Stimulated activated CD8-positive, alpha-beta memory T cell treated with anti-CD3 and anti-CD28 coated beads, Interleukin-15, amount 100 ng/mL, for 24 hours (primary cell): ENCODE data around the gene ZNF776.
"Not testable (repeated sequence)": the region's sequence is repeated elsewhere in the genome, so short reads cannot be mapped to it uniquely, and the experiment has no call there.

Source experiments
- DNase-seq: peaks from one replicate; pipeline ENCODE4 v3.0.0-alpha.2; 2020; ENCODE audit warnings: low read depth

Gene ZNF776

GRCh38 chr19:57778336-57778735 is 31.7 kb downstream of the ZNF776 start:
- no peak for DNase-seq

DNA sequence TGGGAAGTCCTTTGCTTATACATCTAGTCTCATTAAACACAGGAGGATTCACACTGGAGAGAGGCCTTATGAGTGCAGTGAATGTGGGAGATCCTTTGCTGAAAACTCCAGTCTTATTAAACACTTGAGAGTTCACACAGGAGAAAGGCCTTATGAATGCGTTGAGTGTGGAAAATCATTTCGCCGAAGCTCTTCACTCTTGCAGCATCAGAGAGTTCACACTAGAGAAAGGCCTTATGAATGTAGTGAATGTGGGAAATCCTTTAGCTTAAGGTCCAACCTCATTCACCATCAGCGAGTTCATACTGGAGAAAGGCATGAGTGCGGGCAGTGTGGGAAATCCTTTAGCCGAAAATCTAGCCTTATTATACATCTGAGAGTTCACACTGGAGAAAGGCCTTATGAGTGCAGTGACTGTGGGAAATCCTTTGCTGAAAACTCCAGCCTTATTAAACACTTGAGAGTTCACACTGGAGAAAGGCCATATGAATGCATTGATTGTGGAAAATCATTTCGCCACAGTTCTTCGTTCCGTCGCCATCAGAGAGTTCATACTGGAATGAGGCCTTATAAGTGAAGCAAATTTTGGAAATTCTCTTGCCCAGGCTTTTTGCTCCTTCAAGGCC is 32.7 kb downstream of the ZNF776 start:
- no peak for DNase-seq

- no peak for DNase-seq
These were observed 39.7 kb downstream of the ZNF776 start for GRCh38 chr19:57786286-57786685.

- no peak for DNase-seq
These were observed 40.3 kb downstream of the ZNF776 start for GRCh38 chr19:57786906-57787305.

DNA sequence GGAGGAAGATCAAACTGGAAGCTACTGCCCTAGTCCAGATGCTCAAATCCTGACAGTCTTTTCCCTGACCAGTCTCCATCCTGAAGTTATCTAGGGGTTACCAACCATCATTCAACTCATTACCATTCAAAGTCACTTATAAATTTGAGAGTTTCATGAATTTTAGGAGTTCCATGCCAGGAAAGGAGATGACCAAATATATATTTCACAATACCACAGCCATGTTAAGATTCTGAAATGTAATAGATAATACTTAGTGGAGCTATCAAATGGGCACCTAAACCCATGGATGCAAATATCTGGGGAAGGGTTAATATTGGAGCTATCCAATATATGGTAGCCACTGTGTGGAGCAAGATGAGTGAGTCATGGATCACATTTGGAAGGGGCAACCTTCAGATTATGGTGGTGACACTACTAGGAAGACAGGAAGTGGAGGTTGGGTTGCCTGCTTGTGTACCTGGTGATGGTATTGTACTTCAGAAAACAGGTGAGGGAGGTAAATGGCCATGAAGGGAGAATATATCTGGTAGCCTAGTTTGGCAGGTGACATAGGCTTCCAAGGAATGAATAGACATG is 41.6 kb downstream of the ZNF776 start:
- no peak for DNase-seq

DNA sequence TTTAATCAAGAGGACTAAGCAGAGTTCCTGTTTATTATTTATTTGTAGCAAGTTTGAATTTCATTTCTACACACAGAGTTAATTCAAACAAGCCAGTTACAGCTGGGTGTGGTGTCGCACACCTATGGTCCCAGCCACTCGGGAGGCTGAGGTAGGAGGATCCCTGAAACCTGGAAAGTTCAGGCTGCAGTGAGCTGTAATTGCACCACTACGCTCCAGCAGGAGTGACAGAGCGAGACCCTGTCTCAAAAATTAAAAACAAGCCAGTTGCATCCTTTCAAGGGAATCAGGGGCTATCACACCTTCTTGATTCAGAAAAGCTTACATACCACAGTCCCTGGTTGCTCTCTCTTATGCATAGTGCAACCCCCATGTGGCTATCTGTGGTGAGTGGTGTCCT is 42.7 kb downstream of the ZNF776 start:
- no peak for DNase-seq

DNA sequence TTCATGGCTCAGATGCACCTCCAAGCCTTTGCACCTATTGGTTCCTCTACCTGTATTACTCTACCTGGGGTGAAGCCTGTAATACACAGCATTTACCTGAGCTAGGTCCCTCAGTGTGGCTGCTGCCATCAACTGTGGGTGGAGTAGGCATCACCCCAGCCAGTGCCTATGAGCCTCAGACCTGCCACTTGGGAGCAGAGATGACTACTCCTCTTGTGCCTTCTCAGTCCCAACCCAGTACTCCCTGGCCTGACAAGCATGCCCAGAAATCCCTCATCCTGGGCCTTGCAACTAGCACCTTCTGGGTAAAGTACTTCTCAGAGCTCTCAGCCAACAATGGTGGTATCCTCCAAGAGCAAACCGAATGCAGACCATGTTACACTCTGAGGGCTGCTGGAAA is 50.0 kb downstream of the ZNF776 start:
- DNase-seq = not testable (repeated sequence)

DNA sequence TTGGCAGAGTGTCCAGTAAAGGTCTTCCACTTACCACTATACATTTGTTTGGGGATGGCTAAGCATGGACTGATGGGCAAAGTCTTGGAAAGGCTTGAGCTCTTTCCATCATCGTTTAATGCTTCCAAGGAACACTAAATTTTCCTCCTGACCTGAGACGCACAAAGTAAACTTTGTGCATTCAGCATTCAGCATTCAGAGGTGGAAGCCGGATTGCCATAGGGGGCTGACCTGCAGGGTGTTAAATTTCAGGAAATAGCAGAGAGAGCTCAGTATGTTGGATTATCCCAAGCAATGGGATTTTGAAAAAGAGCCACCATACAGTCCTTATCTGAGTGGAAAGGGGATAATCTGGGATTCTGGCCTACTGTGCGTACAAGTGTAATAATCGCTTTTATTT is 54.1 kb downstream of the ZNF776 start:
- no peak for DNase-seq

GRCh38 chr19:57802269-57802668 is 55.7 kb downstream of the ZNF776 start:
- no peak for DNase-seq

GRCh38 chr19:57803265-57803593 is 56.6 kb downstream of the ZNF776 start:
- no peak for DNase-seq

DNA sequence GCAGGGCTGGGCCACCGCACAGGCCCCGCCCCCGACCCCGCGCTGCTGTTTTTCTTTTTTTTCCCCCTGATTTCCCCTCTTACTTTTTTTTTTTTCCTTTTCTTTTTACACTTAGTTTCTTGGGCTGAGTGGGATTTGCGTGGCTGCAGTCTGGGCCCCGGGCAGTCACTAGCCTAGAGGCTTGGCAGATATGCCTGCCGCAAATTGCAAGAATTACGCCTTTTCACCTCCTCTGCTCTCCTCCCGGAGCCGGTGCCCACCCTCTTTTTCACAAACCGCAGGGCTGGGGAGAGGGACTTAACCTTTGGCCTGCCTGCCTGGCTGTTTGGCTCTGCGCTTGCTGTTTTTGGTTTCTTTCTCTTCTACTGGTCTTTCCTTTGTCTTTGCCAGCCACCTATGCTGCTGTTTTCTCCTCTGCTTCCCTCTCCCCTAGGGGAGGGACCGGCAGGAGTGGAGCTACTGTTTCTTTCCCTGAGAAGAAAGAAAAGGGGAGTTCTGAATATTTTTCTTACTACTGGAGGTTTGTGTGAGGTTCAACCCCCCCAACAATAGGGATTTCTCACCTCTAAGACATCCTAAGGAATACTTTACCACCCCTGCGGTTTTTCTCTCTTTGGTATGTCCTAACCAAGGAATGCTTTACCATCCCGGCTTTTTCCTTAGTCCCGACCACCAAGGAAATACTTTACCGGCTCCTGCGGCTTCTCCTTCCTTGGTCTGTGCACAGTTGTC is 57.1 kb downstream of the ZNF776 start:
- no peak for DNase-seq

DNA sequence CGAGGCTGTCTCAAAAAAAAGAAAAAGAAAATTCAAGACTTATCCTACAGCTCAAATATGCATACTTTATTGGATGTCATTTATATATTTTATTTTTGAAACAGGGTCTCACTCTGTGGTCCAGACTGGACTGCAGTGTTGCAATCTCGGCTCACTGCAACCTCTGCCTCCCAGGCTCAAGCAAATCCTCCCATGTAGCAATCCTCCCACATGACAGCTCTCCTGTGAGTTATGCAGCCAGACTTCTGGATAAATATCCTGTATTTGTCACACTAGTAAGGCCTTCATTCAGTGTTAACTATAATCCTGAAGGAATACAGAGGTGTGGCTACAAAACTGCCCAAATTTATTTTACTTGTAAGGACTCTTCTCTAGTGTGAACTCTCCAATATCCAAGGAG is 60.9 kb downstream of the ZNF776 start:
- DNase-seq = no peak
